Stomach smooth muscle (tissue), 2 donors: Measurements from ENCODE around the gene CIAO3.
"Not testable (repeated sequence)": the region's sequence is repeated elsewhere in the genome, so short reads cannot be mapped to it uniquely, and the experiment has no call there.

Experiments
- H3K27ac ChIP-seq: one replicate; pipeline ENCODE4 v1.7.0; 2013; ENCODE audit warnings: mild to moderate bottlenecking, low read length, inconsistent platforms
- H3K27me3 ChIP-seq, 2 donors: one replicate each; pipeline ENCODE4 v1.7.0; 2013; ENCODE audit warnings: low read length in 2 of 2; ENCODE audit not compliant: insufficient read depth in 2 of 2, control insufficient read depth in 1 of 2
- H3K36me3 ChIP-seq, 2 donors: one replicate each; pipeline ENCODE4 v1.7.0; 2013; ENCODE audit warnings: low read length in 2 of 2; ENCODE audit not compliant: control insufficient read depth in 2 of 2, insufficient read depth in 2 of 2
- H3K4me1 ChIP-seq: one replicate; pipeline ENCODE4 v1.7.0; 2013; ENCODE audit warnings: low read length; ENCODE audit not compliant: control insufficient read depth, insufficient read depth
- H3K4me3 ChIP-seq, 2 donors: one replicate each; pipeline ENCODE4 v1.7.0; 2013; ENCODE audit warnings: low read length in 2 of 2
- H3K9ac ChIP-seq, 2 donors: one replicate each; pipeline ENCODE4 v1.7.0; 2013; ENCODE audit warnings: low read length in 2 of 2, mild to moderate bottlenecking in 1 of 2
- H3K9me3 ChIP-seq, 2 donors: one replicate each; pipeline ENCODE4 v1.7.0; 2013; ENCODE audit warnings: low read length in 2 of 2; ENCODE audit not compliant: control insufficient read depth in 2 of 2
- donor health status: healthy.
- donor health status: Pancreatic carcinoma.

The CIAO3 gene

DNA sequence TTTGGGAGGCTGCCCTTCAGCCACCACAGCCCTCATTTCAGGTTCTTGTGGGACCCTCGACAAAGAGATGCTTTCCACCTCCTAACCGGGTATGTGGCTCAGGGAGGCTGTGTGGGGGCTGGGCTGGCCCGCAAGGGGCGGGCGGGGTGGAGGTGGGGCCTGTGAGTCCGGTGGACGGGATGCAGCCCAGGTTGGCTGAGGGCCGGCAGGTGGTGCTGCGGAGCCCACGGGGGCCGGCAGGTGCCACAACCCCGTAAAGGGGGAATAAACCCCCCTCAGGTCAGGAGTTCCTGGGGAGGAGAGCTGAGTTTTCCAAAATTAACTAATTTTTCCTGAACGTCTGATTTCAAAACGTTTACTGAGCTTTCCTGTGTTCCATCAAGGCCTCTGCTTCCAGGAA, 4.9 kb upstream of the CIAO3 start:
- H3K27me3 ChIP-seq, result no peaks in the 10 kb centered on the region
- H3K36me3 ChIP-seq, result no peaks in the 10 kb centered on the region
- no peak overlapping the region for H3K4me3 ChIP-seq
- peaks cover 4% of the 10 kb centered on the region for H3K4me1 ChIP-seq
- H3K27ac ChIP-seq, result no peak overlapping the region
- H3K9me3 ChIP-seq, result no peaks in the 10 kb centered on the region
- no peak overlapping the region for H3K9ac ChIP-seq

DNA sequence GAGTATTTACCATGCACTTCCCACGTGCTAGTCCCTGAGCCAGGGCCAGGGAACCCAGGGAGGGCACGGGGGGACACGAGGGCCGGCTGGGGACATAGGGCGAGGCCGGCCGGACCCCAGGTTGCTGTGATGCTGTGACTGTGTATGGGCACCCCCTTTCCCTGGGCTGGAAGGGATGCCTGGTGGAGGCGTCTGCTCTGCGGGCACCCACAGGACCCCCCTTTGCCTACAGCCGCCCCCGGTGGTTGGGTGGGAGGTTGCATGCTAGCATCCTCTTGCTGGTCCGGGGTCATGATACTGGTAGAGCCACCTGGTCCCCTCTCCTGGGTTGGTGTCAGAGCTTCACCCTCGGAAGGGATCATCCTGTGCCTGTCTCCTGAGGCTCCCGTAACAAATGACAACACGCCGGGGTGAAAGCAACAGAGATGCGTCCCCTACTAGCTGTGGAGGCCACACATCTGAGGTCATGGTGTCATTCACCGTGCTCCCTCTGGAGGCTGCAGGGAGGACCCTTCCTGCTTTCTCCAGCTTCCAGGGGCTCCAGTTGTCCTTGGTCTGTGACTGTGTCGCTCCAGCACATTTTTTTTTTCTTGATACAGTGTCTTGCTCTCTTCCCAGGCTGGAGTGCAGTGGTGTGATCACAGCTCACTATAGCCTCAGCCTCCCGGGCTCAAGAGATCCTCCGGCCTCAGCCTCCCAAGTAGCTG, 3.1 kb upstream of the CIAO3 start:
- no peak overlapping the region for H3K27ac ChIP-seq
- no peak overlapping the region for H3K4me3 ChIP-seq
- peaks cover 15% of the 10 kb centered on the region for H3K4me1 ChIP-seq

DNA sequence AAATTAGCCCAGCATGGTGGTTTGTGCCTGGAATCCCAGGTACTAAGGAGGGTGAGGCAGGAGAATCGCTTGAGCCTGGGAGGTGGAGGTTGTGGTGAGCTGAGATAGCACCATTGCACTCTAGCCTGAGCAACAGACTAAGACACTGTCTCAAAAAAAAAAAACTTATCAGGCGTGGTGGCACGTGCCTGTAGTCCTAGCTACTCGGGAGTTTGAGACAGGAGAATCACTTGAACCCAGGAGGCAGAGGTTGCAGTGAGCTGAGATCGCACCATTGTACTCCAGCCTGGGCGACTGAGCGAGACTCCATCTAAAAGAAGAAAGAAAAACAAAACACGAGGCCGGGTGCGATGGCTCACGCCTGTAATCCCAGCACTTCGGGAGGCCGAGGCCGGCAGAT, 2.1 kb upstream of the CIAO3 start:
- peaks cover 15% of the 10 kb centered on the region for H3K4me1 ChIP-seq
- not testable (repeated sequence) for H3K36me3 ChIP-seq, H3K4me3 ChIP-seq

More for the DNA sequence above, 3.1 kb upstream of the CIAO3 start:
- no peaks in the 10 kb centered on the region for H3K36me3 ChIP-seq
- no peaks in the 10 kb centered on the region for H3K9me3 ChIP-seq
- no peaks in the 10 kb centered on the region for H3K27me3 ChIP-seq
- H3K9ac ChIP-seq, result no peak overlapping the region

DNA sequence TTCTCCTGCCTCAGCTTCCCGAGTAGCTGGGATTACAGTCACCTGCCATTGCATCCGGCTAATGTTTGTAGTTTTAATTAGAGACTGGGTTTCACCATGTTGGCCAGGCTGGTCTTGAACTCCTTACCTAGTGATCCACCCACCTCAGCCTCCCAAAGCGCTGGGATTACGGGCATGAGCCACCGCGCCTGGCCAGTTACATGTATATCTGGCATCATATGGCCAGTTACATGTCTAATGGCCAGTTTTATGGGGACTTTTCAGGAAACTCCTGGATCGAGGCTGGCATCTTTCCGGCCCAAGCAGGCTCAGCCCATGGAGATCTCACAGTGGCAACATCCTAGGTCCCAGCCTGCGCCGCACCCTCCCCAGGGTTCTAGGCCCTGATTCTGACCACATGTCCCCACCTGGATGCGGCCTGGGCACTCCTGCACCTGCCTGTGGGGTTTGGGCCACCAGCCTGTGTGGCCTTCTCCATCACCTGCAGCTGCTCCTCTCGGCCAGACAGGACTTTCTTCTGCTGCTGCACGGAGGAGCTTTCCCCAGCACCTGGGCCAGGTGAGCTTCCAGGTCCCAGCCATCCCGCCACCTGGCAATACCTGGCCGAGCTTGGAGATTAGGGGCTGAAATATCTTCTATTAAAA, 1.3 kb upstream of the CIAO3 start:
- peaks cover 5 to 8% of the 10 kb centered on the region in 2 donors for H3K36me3 ChIP-seq
- no peak overlapping the region for H3K27ac ChIP-seq

More for the DNA sequence above, 2.1 kb upstream of the CIAO3 start:
- not testable (repeated sequence) for H3K9me3 ChIP-seq, H3K27me3 ChIP-seq, H3K27ac ChIP-seq, H3K9ac ChIP-seq

DNA sequence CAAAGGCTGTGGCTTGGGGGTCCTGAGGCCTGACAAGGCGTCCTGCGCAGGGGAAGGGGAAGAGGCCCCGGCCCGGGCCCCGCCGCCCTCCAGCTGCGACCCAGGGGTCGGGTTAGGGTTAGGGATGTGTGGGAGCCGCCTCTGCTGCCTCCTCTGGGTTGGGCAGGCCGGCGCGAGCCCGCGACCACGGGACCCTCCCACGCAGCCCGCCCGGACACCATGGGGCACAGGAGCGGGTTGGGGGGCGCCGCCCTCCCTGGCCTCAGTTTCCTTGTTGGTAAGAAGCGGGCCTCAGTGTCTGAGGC, 386 bp downstream of the CIAO3 start:
- H3K36me3 ChIP-seq, result peaks cover 14 to 22% of the 10 kb centered on the region in 2 donors
- H3K27ac ChIP-seq, result no peak overlapping the region

More for the DNA sequence above, 1.3 kb upstream of the CIAO3 start:
- Histone ChIP-seq H3K4me3 (no peak overlapping the region), H3K4me1 (peaks cover 15% of the 10 kb centered on the region), H3K27me3 (no peaks in the 10 kb centered on the region), H3K9ac (no peak overlapping the region), H3K9me3 (no peaks in the 10 kb centered on the region)

DNA sequence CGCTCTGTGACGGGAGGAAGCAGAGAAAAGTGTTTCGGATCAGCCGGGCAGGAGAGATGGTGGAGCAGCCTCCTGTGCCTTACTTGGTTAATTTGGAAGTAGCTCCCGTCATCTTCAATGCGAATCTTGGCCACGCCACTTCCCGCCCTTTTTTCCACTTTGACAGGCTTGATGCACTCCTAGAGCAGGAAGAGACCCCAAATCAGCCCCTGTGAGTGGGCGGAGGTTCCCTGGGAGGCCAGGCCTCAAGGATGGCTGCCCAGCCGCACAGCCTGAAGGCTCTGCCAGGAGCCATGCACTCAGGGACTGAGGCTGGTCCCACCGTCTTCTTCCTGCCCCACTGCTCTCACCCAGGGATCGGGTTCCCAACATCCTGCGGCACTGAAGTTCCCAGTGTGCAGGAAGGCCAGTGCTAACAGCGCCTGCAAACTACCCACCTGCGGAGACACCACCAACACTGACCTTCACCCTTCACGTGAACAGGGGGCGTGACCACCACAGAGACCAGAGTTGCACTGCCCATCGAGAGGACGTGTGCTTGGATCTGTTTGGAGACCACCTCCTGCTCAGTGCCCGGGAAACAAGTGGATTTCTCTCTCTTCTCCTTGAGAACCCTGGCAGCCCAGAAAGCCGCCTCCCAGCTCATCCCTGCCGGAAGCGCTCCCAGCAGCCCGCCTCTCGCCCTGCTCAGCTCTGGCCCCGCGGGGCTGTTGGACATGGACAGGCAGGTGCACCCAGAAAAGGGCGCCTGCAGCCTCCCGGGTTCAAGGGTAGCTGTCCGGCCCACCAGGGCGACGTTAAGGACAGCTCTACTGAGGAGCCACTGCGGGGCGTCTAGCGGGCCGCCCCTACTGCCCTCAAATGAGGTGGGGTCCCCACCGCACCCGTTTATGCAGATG, 988 bp downstream of the CIAO3 start:
- Histone ChIP-seq H3K9me3 (no peaks in the 10 kb centered on the region), H3K4me1 (peaks cover 15% of the 10 kb centered on the region), H3K36me3 (peaks cover 14 to 23% of the 10 kb centered on the region in 2 donors), H3K27ac (no peak overlapping the region), H3K27me3 (no peaks in the 10 kb centered on the region), H3K4me3 (peak overlapping the region; percentile 60 to 84), H3K9ac (peak overlapping the region; percentile 69 to 89)

More for the DNA sequence above, 386 bp downstream of the CIAO3 start:
- peak overlapping the region; percentile 60 to 84 for H3K4me3 ChIP-seq
- peak overlapping the region; percentile 69 to 89 for H3K9ac ChIP-seq
- H3K27me3 ChIP-seq, result no peaks in the 10 kb centered on the region
- H3K4me1 ChIP-seq, result peaks cover 15% of the 10 kb centered on the region
- no peaks in the 10 kb centered on the region for H3K9me3 ChIP-seq

DNA sequence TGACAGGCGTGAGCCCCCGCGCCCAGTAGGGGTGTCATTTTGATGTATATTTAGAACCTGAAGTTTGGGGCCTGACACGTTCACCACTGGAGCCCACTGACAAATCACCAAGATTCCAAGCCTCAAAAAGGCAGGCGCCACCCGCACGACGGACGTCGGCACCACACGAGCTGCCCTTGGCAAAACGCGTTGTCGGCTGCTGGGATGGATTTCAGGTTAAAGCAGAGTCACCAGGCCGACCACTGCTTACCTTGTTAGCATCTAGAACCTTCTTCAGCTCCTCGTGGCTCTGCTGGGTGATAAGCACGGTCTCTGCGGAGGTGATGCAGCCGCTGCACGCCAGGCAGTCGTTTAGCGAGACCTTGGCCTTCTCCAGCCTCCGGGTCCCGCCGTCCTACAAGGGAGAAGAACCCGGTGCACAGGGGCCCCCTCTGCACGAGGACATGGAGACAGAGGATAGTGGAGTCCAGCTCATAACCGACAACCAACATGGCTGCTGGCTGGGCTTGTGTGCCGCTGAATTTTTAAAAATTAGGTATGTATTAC, 3.8 kb downstream of the CIAO3 start:
- H3K27ac ChIP-seq, result no peak overlapping the region
- no peaks in the 10 kb centered on the region for H3K27me3 ChIP-seq
- peaks cover 14 to 40% of the 10 kb centered on the region in 2 donors for H3K36me3 ChIP-seq
- H3K9ac ChIP-seq, result no peak overlapping the region
- no peak overlapping the region for H3K4me3 ChIP-seq
- H3K9me3 ChIP-seq, result no peaks in the 10 kb centered on the region
- peaks cover 15% of the 10 kb centered on the region for H3K4me1 ChIP-seq

DNA sequence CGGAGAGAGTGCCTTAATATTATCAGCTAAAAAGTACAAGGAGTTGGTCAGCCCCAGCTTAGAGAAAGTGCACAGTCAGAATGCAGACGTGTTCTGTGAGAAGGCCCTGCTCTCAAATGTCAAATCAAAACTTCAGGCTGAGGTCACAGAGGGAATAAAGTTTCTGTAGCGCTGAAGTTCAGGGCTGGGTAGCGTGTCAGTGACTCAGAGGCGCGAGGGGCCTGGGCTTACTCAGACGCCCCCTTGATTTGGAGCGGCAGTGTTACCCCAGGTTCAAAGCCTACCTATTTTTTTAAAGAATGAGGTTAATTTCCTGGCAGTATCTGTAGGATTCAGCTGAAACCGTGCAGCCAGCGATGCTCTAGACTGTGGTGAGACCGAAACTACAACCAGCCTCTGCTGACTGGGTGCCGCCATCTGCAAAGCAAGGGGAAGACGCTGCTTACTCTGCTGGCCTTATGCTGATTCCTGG, 4.8 kb downstream of the CIAO3 start:
- Histone ChIP-seq H3K27me3 (no peaks in the 10 kb centered on the region), H3K4me3 (no peak overlapping the region), H3K9ac (no peak overlapping the region), H3K27ac (no peak overlapping the region), H3K36me3 (peaks cover 14 to 41% of the 10 kb centered on the region in 2 donors), H3K9me3 (no peaks in the 10 kb centered on the region), H3K4me1 (peaks cover 12% of the 10 kb centered on the region)

DNA sequence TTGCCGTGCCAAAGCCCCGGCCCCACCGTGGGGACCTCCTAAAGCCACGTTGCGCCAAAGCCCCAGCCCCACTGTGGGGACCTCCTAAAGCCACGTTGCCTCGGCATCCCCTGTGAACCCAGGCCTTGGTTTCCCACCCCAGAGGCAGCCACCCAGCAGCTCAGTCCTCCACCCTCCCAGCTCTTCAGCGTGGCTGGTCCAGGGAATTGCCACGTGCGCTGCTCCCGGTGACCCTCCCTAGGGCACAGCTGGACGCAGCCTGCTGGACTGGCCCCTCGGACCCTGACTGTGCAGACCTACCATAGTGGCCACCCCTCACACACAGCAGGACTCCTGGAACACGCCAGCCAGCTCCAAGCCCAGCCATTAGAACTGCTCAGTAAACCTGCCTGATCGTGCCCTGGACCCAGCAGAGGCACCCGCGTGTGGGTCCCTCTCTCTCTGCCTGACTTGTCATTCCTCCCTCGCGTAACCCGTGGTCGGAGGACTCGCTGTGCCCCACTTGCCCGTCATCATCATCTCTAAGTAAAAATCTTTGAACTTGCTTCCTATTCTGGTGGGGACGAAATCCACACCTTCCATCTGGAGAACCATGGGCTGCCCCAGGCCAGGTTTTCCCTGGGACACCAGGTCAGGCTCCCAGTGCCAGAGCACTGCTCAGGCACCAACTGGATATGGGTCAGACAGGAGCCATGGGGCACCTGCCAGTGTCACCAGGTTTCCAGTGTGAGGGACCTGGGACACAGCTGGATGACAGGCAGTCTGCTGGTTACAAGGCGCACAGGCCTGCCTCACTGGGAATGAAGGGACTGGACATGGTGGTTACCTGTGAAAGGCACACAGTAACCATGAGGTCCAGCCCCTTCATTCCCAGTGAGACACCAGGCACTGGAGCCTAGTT, 5.6 kb downstream of the CIAO3 start:
- Histone ChIP-seq H3K4me1 (peaks cover 9% of the 10 kb centered on the region), H3K4me3 (no peak overlapping the region), H3K27me3 (no peaks in the 10 kb centered on the region), H3K9ac (no peak overlapping the region), H3K36me3 (peaks cover 14 to 41% of the 10 kb centered on the region in 2 donors), H3K9me3 (no peaks in the 10 kb centered on the region), H3K27ac (no peak overlapping the region)
